KMS-11 (cell line): ENCODE results near the gene OCA2.

ENCODE experiments used
- H2AFZ ChIP-seq: fragments of 200-600 bp; sonication (generic); 2 replicates; pipeline ENCODE4 v1.6.1; 2016; ENCODE audit warnings: antibody characterized with exemption, mixed run types, low read depth
- H3K27ac ChIP-seq: fragments of 200-600 bp; sonication (generic); 2 replicates; pipeline ENCODE4 v1.6.1; 2016; ENCODE audit warnings: mild to moderate bottlenecking, mixed run types
- H3K27me3 ChIP-seq: fragments of 200-600 bp; sonication (generic); 2 replicates; pipeline ENCODE4 v1.6.1; 2017; ENCODE audit warnings: mild to moderate bottlenecking, low read depth, mixed run types, moderate library complexity; ENCODE audit not compliant: insufficient read depth
- H3K36me3 ChIP-seq: fragments of 200-600 bp; sonication (generic); 2 replicates; pipeline ENCODE4 v1.6.1; 2017; ENCODE audit warnings: mild to moderate bottlenecking, mixed run types; ENCODE audit not compliant: insufficient read depth
- H3K4me1 ChIP-seq: fragments of 200-600 bp; sonication (generic); 2 replicates; pipeline ENCODE4 v1.6.1; 2016; ENCODE audit warnings: mild to moderate bottlenecking, low read depth, mixed run types; ENCODE audit not compliant: poor library complexity, severe bottlenecking
- H3K4me2 ChIP-seq: fragments of 200-600 bp; sonication (generic); 2 replicates; pipeline ENCODE4 v1.7.0; 2016; ENCODE audit warnings: mild to moderate bottlenecking, mixed run types
- H3K4me3 ChIP-seq: fragments of 200-600 bp; sonication (generic); IDR thresholded peaks from 2 replicates; pipeline ENCODE4 v1.6.1; 2017; ENCODE audit warnings: low read depth, low read length, mixed read lengths; ENCODE audit not compliant: insufficient read depth
- H3K79me2 ChIP-seq: fragments of 200-600 bp; sonication (generic); 2 replicates; pipeline ENCODE4 v1.6.1; 2016; ENCODE audit warnings: low read depth, mixed run types; ENCODE audit not compliant: insufficient read depth
- H3K9ac ChIP-seq: fragments of 200-600 bp; sonication (generic); 2 replicates; pipeline ENCODE4 v1.6.1; 2016; ENCODE audit warnings: mild to moderate bottlenecking, mixed run types
- H4K20me1 ChIP-seq: fragments of 200-600 bp; sonication (generic); 2 replicates; pipeline ENCODE4 v1.6.1; 2016; ENCODE audit warnings: mild to moderate bottlenecking, mixed run types; ENCODE audit not compliant: insufficient read depth
- CTCF ChIP-seq: fragments of 200-600 bp; sonication (generic); conservative IDR thresholded peaks from 2 replicates; pipeline ENCODE4 v1.6.1; 2017; ENCODE audit warnings: low read depth, mild to moderate bottlenecking, antibody characterized with exemption, low read length, moderate library complexity, mixed read lengths

The OCA2 gene

GRCh38 chr15:27743638-27744037 lies 355.5 kb downstream of the OCA2 start:
- Histone ChIP-seq H3K4me3 (no peak overlapping the region), H3K79me2 (no peaks in the 10 kb centered on the region), H2AFZ (no peak overlapping the region), H3K27me3 (no peaks in the 10 kb centered on the region), H3K9ac (no peak overlapping the region), H3K36me3 (no peaks in the 10 kb centered on the region), H4K20me1 (no peaks in the 10 kb centered on the region), H3K27ac (no peak overlapping the region), H3K4me1 (no peaks in the 10 kb centered on the region), H3K4me2 (no peak overlapping the region)
- no peak for TF ChIP-seq CTCF

GRCh38 chr15:27742751-27743477 lies 356.2 kb downstream of the OCA2 start:
- Histone ChIP-seq H3K4me1 (no peaks in the 10 kb centered on the region), H3K27me3 (no peaks in the 10 kb centered on the region), H4K20me1 (no peaks in the 10 kb centered on the region), H3K4me3 (no peak overlapping the region), H3K4me2 (no peak overlapping the region), H3K36me3 (no peaks in the 10 kb centered on the region), H2AFZ (no peak overlapping the region), H3K9ac (no peak overlapping the region), H3K27ac (no peak overlapping the region), H3K79me2 (no peaks in the 10 kb centered on the region)
- no peak for TF ChIP-seq CTCF

GRCh38 chr15:27741226-27741860 lies 357.8 kb downstream of the OCA2 start:
- Histone ChIP-seq H3K27me3 (no peaks in the 10 kb centered on the region), H3K79me2 (no peaks in the 10 kb centered on the region), H3K4me2 (no peak overlapping the region)

GRCh38 chr15:27734785-27735495 lies 364.2 kb downstream of the OCA2 start:
- Histone ChIP-seq H3K4me3 (no peak overlapping the region), H3K4me2 (no peak overlapping the region), H3K9ac (no peak overlapping the region), H3K4me1 (no peaks in the 10 kb centered on the region), H3K79me2 (no peaks in the 10 kb centered on the region), H3K36me3 (no peaks in the 10 kb centered on the region), H4K20me1 (no peaks in the 10 kb centered on the region), H3K27ac (no peak overlapping the region), H3K27me3 (no peaks in the 10 kb centered on the region), H2AFZ (no peak overlapping the region)
- no peak for TF ChIP-seq CTCF

More at GRCh38 chr15:27741226-27741860, 357.8 kb downstream of the OCA2 start:
- Histone ChIP-seq H3K9ac (no peak overlapping the region), H3K4me1 (no peaks in the 10 kb centered on the region), H3K4me3 (no peak overlapping the region), H2AFZ (no peak overlapping the region), H4K20me1 (no peaks in the 10 kb centered on the region), H3K36me3 (no peaks in the 10 kb centered on the region), H3K27ac (no peak overlapping the region)
- TF ChIP-seq CTCF = no peak
